GDM1 (cell line): ENCODE results near the gene SLC15A3.
A peak's percentile ranks its signal among the peaks of the same experiment; 100 is the strongest.

ENCODE experiments used
- DNase-seq: peaks from one replicate; lab custom pipeline; 2025; lab: John Stamatoyannopoulos, UW

Gene SLC15A3

GRCh38 chr11:60928563-60929001 is 23.4 kb downstream of the SLC15A3 start:
- no peak for DNase-seq

DNA sequence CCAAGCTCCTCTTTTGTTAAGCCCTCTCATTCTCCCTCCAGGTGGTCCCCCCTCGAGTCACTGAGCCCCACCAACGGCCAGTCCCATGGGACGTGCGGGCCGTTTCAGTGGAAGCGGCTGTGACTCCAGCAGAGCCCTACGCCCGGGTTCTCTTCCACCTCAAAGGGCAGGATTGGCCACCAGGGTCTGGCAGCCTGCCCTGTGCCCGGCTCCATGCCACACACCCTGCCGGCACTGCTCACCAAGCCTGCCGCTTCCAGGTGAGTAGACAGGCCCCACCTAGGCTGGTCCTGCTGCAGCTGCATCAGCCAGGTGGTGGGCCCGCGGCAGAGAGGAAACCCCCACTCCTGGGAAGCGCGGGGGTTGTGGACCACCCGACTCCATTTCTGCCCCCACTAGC is 24.4 kb downstream of the SLC15A3 start:
- no peak for DNase-seq

DNA sequence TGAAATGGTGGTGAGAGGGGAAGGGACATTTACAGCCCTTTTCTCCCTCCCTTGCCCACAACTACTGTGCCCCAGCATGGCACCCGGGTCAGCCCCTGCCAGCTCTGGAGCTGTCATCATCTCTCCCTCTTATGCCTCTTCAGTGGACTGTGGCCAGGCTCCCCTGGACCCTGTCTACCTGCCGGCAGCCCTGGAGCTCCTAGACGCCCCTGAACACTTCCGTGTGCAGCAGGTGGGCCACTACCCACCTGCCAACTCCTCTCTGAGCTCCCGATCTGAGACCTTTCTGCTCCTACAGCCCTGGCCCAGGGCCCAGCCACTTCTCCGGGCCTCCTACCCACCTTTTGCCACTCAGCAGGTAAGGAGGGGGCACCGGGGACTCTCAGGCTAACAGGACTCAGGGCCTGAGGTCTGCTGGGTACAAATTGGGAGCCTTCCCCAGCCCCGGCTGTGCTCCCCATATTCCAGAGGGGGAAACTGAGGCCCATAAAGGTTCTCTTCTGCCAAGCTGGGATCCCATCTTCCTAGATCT is 24.8 kb downstream of the SLC15A3 start:
- DNase-seq, result no peak

- no peak for DNase-seq
Observed at GRCh38 chr11:60926500-60926899, 25.5 kb downstream of the SLC15A3 start.

DNA sequence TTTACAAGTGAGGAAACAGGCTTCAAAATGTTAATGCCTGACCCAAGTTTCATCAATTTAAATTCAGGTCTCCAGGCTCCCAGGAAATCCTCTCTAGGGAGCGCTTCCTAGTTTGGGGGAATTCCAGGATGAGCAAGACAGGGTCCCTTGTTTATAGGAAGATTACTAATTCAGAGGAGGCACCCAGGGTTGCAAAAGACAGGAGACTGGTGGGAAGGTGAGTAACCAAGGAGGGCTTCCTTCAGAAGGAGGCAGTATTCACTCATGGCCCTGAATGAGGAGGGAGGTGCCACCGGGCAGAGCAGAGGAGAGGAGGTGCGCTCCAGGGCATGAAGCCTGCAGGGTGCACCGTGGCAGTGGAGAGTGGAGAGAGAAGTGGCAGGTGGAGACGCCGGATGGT is 26.1 kb downstream of the SLC15A3 start:
- no peak for DNase-seq

DNA sequence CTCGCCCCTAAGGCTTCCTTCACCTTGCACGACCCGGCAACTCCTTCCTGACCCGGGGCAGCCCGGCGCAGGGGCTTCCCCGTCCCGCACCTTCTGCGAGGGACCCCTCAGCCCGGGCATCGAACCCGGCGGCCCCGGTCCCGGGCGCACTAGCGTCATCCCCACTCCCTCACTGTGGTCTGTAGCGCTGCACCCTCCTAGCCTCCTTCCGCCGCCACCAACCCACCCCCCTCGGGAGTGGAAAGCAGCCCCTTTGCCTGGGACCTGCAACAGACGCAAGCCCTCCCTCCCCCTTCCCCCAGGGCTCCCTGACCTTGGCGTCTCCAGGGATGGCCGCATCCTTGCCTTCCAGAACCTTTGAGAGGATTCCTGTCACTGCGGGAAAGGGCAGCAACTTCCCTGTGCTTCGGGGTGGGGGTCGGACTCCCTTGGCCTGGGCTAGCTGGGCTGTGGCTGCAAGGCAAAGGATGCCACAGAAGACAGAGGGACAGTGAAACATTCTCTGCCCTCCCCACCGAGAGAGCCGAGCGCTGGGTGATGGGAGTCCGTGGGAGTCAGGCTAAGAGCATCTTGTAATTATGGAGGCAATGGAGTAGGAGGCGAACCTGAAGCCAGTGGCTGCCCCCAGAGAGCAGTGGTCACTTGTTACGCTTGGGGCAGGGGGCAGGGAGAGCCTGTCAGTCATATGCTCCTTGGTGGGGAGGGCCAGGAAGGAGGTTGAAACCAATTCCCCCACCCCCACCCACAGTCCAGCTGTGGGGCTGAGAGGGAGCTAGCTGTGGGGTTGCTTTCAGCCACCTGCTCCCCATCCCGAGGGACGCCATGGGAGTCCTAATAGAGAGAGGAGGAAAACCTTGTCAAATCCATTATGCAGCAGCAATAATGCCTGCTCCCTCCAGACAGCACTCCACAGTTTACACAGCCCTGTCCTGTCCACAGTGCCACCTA is 26.8 kb downstream of the SLC15A3 start:
- DNase-seq, result no peak

GRCh38 chr11:60924110-60924905 is 27.7 kb downstream of the SLC15A3 start, which contains the start of gene TMEM132A:
TMEM132A (plus strand) TSS chr11:60924460; CDS start chr11:60924634, 174 bp downstream.
- no peak for DNase-seq

DNA sequence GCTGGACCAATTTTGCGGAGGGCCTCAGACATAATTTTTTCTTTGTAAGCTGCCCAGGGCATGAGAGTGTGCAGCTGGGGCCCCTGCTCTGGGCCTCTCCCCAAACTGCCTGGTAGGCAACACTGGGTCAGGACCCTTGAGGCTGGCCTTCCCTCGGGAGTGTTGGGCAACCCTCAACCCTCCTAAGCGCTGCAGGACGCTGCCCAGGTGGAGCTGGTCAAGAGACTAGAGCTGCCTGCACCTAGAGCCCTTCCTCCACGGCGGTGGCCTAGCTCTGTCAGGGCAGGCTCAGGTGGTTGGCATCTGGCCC is 28.2 kb downstream of the SLC15A3 start:
- DNase-seq, result no peak

DNA sequence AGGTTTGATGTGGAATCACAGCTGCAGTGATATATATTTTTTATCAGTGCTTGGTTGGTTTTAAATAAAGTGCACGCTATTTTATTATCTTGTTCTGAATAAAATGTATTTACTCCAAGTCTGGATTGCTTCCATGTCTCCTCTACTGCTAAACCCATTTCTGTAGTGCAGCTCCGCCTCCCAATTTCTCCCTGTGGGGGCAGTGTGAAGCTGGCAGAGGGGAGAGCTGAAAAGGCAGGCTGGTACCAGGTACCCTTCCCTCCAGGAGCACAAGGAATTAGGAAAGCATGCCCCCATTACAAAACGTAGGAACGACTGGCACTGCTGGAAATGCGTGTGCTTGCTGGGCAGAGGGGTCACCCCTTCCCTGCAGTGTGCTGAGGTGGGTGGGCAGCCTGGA is 28.6 kb downstream of the SLC15A3 start:
- no peak for DNase-seq

DNA sequence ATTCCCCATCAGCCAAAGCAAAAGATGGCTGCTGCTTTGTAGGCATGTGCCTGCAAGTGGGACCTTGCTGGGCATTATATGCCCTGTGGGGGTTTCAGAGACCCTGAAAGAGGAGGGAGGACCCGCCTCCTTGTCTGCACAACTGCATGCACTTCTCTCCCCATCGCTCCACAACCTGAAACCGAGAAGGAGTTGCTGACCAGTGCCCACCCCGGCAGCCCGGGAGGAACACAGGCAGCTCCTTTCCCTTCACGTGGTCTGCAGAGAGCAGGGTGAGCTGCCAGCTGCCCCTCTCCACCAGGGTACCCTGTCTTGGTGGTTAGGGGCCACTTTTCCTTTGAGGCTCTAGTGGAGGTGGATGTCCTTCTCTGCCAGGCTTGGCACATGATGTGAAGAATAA is 29.1 kb downstream of the SLC15A3 start:
- DNase-seq, result no peak

GRCh38 chr11:60921777-60922335 is 30.1 kb downstream of the SLC15A3 start:
- no peak for DNase-seq

DNA sequence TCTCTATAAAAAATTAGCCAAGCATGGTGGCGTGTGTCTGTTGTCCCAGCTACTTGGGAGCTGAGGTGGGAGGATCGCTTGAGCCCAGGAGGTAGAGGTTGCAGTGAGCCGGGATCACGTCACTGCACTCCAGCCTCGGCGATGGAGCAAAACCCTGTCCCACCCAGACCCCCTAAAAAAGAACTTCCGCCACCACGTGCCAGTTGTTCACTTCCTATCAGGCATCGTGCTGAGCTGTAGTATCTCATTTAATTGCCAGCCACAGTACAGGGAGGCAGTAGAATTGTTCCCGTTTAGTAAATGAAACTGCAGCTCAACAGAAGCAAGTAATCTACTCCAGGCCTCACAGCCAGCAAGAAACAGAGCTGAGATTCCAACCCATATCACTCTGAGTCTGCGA is 30.7 kb downstream of the SLC15A3 start:
- DNase-seq, result no peak

- no peak for DNase-seq
Observed at GRCh38 chr11:60919956-60920355, 32.0 kb downstream of the SLC15A3 start.

DNA sequence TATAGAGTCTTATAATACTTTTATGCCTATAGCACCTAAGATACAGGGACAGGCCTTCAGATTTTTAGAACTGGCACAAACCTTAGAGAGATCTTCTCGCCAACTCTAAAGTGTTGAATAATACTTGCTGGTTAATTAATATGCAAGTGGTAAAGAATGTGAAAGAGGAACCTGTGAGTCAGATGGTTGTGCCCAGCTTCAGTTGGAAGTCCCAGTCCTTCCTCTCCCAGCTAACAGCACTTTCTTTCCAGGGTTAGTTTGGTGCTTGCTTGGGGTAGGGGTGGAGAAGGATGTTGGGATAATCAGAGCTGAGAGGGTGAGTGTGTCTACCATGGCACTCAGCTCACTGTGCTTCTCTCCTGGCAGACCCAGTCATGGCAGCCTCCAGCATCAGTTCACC is 32.7 kb downstream of the SLC15A3 start:
- no peak for DNase-seq

DNA sequence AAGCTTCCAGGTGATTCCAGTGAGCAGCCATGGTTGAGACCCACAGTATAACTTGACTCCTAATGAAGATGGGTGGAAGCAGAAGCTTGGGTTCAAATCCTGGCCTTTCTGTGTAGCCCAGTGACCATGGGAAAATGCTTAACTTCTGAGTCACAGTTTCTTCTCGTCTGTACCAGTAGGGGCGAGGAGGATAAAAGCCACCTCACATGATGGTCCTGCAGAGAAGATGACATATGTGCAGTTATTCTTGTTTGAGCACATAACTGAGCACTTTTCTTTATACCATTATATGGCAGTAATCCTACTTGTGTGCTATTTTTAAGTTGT is 33.1 kb downstream of the SLC15A3 start:
- no peak for DNase-seq

- no peak for DNase-seq
Observed at GRCh38 chr11:60918251-60918938, 33.6 kb downstream of the SLC15A3 start.

DNA sequence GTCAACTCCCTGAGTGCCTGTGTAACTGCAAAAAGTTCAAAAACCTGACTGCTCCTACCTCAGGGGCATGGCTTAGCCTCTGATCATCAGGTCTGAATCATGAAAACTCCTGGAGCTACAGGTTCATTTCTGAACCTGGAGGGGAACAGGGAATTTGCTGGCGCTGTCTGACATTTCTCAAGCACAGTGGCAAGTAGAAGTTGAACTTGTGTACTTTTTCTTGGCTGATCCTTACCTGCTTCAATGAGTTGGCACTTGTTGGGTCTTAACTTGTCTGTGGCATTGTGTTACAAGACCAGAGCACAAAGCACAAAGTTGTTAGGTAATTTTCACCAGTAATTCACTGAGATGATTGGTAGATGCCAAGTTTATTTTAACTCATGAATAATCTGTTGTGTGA is 34.7 kb downstream of the SLC15A3 start:
- DNase-seq, result no peak

DNA sequence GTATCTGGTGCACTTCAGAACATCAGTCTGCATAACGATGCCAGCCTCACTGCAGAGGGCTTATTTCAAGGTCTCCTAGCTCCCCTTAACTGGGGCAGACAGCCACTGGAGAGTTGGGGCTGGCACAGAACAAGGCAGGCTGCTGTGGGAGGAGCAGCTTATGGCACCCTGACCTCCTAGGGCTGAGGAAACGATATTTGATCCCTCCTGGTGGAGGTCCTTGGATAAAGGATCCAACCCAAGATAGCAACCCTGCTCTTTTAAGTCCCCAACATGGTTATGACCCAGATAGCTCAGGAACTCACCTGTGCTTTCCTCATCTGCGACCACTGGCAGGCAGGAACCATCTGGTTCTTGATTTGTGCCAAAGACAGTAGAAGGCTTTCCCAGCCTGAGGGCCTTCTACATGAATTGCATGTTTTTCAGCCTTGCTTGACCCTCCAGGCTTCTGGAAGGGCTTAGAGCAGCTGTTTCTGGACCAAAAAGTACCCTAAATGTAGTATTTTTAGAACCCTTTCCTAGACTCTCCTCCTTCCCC is 35.2 kb downstream of the SLC15A3 start:
- DNase-seq, result no peak

- peak; percentile 13 for DNase-seq
Observed at GRCh38 chr11:60915248-60915914, 36.6 kb downstream of the SLC15A3 start.

- DNase-seq, result no peak
Observed at GRCh38 chr11:60914633-60915247, 37.2 kb downstream of the SLC15A3 start.
